Stimulated activated CD8-positive, alpha-beta memory T cell treated with anti-CD3 and anti-CD28 coated beads, Interleukin-4, amount 100 ng/mL, for 48 hours (primary cell): ENCODE results near the gene NUP210.
"Not testable (repeated sequence)": the region's sequence is repeated elsewhere in the genome, so short reads cannot be mapped to it uniquely, and the experiment has no call there.

Experiments used
- DNase-seq: peaks from one replicate; pipeline ENCODE4 v3.0.0-alpha.2; 2020

Gene NUP210

GRCh38 chr3:13420045-13420830, at the start of gene NUP210:
Gene NUP210, minus strand, starts transcription at chr3:13420322. Its CDS starts 96 bp downstream, at chr3:13420226.
- peak; percentile 81 for DNase-seq

- DNase-seq: no peak
These were observed 46.7 kb upstream of the NUP210 start for GRCh38 chr3:13466781-13467180.

GRCh38 chr3:13465236-13465873, 45.2 kb upstream of the NUP210 start:
- DNase-seq: no peak

DNA sequence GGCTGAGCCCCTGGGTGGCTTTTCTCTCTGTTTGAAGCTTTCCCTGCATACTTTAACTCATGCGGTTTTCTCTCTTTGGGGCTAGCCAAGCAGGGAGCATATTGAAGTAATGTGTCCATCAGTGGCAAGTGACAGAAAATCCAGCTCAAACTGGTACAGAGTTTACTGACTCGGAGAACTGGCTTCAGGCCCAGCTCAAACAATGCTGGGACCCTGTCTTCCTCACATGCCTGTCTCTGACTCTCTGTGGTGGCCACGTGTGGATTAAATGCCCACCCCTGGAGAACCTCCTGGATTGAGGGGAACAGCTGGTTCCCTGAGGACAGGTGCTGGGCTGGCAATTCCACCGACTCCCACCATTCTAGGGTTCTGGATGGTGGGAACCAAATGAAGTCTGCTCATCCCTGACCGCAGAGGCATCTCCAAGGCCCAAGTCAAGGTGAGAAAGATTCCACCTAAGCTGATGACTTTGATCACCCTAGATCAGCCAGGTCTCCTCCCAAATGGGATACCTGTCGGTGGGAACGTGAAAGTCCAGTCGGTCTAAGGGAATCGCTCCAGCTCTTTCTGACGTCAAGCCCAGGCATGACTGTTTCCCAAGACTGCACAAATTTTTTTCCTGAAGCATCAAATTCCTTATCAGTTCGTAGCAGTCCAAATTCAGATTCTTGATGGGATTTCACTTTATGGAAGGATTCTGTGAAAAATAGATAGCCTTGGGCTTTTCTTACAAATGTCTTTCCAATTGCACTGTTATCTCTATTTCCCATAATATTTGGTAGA, 43.7 kb upstream of the NUP210 start:
- no peak for DNase-seq

DNA sequence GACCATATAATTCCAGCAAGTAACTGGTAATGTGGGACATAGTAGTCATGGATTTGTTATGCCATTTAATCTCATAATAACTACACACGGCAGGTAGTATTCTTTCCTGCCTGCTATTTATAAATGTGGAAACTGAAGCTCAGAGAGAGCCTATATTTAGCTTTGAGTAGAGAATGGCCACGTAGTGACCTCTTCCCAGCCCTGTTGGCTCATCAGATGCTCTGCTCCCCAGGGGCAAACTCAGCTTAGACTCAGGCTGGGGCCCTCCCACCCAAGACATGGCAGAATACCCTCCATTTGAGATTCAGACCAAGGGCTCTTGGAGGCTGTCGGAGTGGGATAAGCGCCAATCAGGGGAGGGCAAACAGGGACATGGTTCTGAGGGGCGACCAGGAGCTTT, 42.7 kb upstream of the NUP210 start:
- DNase-seq: no peak

DNA sequence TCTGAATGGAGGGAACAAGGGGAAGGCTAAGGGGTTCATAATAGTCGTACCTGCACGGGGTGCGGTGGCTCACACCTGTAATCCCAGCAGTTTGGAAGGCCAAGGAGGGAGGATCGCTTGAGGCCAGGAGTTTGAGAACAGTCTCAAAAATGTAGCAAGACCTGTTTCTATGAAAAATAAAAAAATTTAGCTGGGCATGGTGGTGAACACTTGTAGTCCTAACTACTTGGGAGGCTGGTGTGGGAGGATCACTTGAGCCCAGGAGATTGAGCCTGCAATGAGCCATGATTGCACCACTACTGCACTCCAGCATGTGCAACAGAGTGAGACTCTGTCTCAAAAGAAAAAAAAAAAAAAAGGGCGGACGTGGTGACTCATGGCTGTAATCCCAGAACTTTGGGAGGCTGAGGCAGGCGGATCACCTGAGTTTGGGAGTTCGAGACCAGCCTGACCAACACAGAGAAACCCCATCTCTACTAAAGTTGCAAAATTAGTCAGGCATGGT, 42.1 kb upstream of the NUP210 start:
- no peak for DNase-seq

DNA sequence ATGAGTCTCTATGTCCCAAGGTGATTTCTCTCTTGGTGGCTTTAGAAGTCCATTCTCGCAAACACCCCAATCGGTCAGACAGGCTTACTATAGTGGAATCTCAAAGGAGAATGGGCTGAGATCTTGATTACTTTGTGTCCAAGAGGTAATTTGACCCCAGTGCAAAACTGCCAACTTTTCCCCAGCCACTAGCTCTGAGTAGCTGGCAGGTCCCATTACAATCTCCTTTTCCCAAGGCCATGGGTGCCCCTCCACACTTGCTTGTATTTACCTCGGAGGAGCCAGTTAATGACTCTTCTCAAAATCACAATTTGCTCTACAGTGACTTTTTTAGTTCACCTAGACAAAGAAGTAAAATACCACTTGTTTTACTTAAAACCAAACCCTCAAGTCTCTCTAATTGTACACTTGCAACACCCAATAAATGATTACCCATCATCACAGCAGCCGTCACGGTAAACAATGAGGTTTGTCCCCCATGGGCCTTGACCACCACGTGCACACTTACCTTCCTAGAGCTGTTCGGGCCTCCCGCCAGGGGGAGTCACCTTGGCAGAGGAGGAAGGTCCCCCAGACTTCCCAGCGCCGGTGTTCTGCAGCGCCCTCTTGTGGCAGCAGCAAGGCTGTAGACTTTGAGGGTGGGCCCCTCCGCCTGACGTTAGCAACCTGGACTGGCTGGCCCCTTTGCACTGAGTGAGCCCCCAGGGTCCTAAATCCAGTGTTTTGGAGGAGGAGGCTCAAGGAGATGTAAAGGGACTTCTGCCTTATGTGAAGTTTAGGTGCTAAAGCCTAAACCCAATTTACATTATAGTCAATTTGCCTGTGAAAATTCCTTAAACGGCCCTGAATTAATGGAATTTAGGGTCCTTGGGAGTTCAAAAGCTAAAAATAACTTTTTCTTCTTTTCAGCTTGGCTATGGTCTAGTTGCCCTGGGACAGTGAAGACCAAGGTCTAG, 41.3 kb upstream of the NUP210 start:
- peak; percentile 90 for DNase-seq

GRCh38 chr3:13460341-13460736, 40.2 kb upstream of the NUP210 start:
- no peak for DNase-seq

GRCh38 chr3:13459605-13460340, 39.7 kb upstream of the NUP210 start:
- DNase-seq: no peak

DNA sequence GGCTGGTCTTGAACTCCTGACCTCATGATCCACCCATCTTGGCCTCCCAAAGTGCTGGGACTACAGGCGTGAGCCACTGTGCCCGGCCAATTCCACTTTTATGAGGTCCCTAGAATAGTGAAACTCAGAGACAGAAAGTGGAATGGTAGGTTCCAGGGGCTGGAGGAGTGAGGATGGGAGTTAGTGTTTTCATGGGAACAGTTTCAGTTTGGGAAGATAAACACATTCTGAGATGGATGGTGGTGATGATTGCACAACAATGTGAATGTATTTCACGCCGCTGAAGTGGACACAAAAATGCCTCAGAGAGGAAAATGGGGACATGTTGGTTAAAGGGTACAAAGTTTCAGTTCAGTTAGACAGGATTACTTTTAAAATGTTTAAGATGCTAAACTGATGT, 37.5 kb upstream of the NUP210 start:
- DNase-seq: no peak

DNA sequence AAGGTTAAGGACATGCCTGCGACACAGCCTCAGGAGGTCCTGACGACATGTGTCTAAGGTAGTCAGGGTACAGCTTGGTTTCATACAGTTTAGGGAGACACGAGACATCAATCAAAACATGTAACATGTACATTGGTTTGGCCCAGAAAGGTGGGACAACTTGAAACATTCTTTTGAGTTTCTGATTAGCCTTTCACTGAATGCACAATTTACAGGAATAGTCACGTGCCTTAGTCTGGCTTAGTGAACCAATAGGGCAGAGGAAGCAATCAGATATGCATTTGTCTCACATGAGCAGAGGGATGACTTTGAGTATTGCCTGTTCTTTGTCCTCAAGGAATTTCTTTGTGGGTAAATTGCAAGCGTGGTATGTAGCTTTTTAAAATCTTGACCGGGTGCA, 35.5 kb upstream of the NUP210 start:
- no peak for DNase-seq

GRCh38 chr3:13452490-13453335, 32.6 kb upstream of the NUP210 start:
- peak; percentile 32 for DNase-seq

- DNase-seq: peak; percentile 45
These were observed 31.2 kb upstream of the NUP210 start for GRCh38 chr3:13451301-13451673.

DNA sequence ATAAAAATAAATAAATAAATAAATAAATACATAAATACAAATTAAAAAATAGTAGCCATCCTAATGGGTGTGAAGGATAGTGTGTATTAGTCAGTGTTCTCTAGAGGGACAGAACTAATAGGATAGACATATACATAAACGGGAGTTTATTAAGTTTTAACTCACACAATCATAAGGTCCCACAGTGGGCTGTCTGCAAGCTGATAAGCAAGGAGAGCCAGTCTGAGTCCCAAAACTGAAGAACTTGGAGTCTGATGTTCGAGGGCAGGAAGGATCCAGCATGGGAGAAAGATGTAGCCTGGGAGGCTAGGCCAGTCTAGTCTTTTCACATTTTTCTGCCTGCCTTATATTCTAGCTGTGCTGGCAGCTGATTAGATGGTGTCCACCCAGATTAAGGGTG, 22.8 kb upstream of the NUP210 start:
- not testable (repeated sequence) for DNase-seq

DNA sequence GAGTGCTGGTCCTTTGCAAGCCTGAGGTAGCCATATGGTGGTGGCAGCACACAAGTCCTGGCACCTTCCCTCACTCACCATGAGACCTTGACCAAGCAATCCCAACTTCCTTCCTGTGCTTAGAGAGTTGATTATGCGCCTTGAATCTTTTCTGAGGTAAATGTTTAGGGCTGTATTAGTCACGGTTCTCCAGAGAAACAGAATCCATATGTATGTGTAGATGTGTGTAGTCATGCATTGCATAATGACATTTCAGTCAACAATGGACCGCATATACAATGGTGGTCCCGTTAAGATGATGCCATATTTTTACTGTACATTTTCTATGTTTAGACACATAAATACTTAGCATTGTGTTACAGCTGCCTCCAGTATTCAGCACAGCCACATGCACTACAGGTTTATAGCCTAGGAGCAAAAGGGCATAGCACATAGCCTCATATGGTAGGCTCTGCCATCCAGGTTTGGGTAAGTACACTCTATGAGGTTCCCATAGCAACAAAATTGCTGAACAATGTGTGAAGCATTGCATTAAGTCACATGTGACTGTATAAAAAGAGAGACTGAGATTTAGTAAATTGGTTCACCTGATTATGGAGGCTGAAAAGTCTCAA, 20.2 kb upstream of the NUP210 start:
- DNase-seq: no peak

- DNase-seq: not testable (repeated sequence)
These were observed 16.1 kb upstream of the NUP210 start for GRCh38 chr3:13436213-13436612.

GRCh38 chr3:13433912-13434311, 13.8 kb upstream of the NUP210 start:
- no peak for DNase-seq

DNA sequence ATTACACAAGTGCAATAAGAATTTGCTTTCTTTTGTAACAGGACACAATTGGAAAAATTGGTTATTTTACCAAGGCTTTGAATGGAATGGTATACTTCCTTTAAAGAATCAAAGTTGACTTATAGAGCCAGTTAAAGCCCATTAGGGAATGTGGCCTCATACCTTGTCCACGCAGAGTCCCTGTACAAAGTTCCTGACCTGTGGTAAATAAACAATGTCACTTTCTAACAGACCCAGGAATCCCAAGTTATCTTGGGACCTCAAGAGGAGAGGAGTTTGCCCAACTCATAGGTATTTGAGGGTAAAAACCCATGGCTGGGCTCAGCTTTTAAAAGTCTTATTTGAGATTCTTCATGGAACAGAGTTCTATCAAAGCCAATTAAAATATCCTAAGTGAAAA, 12.0 kb upstream of the NUP210 start:
- no peak for DNase-seq

DNA sequence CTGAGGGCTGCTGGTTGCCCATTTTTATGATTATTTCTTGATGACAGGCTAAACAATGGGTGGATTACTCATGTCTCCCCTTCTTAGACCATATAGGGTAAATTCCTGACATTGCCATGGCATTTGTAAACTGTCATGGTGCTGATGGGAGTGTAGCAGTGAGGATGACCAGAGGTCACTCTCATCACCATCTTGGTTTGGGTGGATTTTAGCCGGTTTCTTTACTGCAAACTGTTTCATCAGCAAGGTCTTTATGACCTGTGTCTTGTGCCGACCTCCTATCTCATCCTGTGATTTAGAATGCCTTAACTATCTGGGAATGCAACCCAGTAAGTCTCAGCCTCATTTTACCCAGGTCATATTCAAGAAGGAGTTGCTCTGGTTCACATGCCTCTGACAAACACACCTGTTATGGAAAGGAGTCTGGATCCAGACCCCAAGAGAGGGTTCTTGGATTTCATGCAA, 10.3 kb upstream of the NUP210 start:
- DNase-seq: not testable (repeated sequence)
